HG02973 (cell line): ENCODE results near the gene CREG2.
"Not testable (repeated sequence)": the region's sequence is repeated elsewhere in the genome, so short reads cannot be mapped to it uniquely, and the experiment has no call there.

Experiments used
- ATAC-seq: cut with Tn5 transposase; IDR thresholded peaks from one replicate; pipeline ENCODE4 v1.9.1; 2021; ENCODE audit warnings: moderate library complexity; ENCODE audit not compliant: unreplicated experiment

CREG2 gene

GRCh38 chr2:101375653-101376052, 11.7 kb downstream of the CREG2 start:
- no peak for ATAC-seq

- ATAC-seq, result no peak
These were observed 12.3 kb downstream of the CREG2 start for GRCh38 chr2:101374821-101375561.

DNA sequence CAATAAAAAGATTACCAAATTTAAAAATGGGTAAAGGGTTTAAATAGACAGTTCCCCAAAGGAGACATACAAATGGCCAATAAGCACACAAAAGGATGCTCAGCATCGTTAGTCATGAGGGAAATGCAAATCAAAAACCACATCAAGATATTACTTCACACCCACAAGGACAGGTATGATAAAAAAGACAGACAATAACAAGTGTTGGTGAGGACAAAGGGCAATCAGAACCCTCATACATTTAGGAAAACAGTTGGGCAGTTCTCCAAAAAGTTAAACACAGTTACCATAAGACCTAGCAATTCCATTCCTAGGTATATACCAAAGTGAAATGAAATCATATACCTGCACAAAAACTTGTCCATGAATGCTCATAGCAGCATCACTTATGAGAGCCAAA, 14.5 kb downstream of the CREG2 start:
- no peak for ATAC-seq

DNA sequence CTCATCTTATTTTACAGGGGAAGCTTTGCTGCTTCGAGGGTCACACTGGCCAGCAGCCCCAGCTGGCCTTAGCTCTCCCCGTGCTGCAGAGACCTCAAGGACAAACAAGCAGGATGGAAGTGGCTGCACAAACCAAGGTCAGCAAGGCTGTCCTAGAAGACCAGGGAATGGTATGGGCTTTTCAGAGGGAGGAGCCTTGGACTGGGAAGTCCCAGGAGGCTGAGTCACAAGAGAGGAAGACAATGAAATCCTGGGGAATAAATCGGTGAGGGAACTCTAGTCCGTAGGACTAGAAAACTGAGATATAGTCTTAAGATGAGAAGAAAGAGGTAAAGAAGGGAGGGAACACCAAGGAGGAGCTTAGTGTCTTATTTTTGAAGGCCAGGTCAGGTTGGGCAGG, 15.7 kb downstream of the CREG2 start:
- no peak for ATAC-seq

- no peak for ATAC-seq
These were observed 18.2 kb downstream of the CREG2 start for GRCh38 chr2:101369100-101369499.

- ATAC-seq, result no peak
These were observed 18.9 kb downstream of the CREG2 start for GRCh38 chr2:101368376-101368775.

DNA sequence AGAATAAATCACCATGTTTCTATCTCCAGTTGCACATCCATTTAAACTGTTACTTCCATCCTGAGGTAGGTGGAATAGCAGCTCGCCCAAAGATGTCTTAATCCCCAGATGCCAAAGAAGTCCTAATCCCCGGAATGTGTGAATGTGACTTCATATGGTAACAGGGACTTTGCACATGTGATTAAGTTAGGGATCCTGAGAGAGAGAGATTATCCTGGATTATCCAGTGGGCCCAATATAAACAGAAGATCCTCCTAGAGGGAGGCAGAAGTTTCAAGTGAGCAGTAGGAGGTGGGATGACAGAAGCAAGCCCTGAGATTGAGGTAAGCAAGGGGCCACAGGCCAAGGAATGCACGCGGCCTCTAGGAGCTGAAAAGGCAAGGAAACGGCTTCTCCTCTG, 19.8 kb downstream of the CREG2 start:
- no peak for ATAC-seq

DNA sequence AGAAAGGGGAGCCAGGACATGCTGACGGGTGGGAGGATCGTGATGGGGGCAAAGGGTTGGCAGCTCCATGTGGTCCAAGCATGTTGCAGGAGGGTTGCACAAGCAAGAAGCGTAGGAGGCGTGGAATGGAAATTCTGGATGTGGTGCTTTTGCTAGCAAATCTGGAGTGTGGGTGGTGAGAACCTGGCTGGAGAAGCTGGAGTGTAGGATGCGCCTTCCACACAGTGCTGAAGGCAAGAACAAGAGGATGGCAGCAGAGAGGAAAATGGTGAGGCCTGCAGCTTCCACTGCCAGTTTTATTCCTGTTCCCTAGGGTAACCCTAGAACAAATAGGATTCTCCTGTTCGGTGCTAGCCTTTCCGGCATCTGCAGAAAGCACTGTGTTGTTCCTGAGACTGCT, 22.4 kb downstream of the CREG2 start:
- ATAC-seq, result no peak

GRCh38 chr2:101362777-101363176, 24.5 kb downstream of the CREG2 start:
- no peak for ATAC-seq

- ATAC-seq, result no peak
These were observed 25.0 kb downstream of the CREG2 start for GRCh38 chr2:101362316-101362715.

- no peak for ATAC-seq
These were observed 25.8 kb downstream of the CREG2 start for GRCh38 chr2:101361522-101361921.

GRCh38 chr2:101361121-101361520, 26.2 kb downstream of the CREG2 start:
- ATAC-seq, result no peak

DNA sequence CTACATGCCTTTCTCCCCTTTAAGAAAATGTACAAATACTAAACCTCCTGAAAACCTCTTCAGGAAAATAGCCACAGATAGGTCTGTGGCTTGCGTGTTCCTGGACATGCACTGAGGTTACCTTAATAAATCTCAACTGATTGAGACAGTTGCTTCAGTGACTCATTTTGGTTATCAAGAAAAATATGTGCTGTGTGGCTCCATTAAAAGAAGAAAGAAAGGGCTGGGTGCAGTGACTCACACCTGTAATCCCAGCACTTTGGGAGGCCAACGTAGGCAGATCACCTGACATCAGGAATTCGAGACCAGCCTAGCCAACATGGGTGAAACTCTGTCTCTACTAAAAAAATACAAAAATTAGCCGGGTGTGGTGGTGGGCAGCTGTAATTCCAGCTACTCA, 27.1 kb downstream of the CREG2 start:
- ATAC-seq, result no peak

- ATAC-seq, result no peak
These were observed 27.8 kb downstream of the CREG2 start for GRCh38 chr2:101359410-101359954.

DNA sequence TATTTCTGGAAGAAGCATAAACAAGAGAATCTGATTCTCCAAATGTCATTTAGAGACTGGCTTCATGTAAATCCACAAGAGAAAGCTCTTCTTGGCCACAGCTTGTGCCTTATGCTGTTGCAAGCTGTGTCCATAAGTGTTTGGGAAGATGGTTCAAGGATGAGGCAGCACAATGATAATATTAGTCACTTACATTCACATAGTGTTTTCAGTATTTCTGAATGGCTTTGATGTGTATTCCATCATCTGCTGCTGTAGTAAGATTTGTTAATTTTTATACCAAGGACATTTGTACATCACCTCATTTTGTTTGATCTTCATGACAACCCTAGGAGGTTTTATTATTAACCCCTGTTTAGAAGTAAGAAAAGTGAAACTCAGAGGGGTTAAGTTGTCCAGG, 29.9 kb downstream of the CREG2 start:
- no peak for ATAC-seq

DNA sequence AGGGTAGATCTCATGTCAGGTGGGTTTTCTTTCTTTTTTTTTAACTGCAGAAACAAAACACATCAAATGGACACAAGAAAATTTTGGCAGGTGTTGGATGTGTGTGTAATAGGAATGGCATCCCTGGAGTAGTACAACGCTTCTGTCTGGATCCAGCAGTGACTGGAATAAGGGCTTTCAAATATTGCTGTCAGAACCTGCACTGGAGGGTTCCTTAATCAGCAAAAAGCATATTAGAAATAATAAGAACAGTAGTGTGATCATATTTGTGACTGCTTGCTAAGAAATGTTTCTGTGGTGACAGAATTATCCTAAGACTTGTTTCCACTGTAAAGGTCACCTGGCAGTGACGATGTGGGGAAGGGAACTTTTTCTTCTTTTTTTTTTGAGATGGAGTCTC, 30.8 kb downstream of the CREG2 start:
- no peak for ATAC-seq

DNA sequence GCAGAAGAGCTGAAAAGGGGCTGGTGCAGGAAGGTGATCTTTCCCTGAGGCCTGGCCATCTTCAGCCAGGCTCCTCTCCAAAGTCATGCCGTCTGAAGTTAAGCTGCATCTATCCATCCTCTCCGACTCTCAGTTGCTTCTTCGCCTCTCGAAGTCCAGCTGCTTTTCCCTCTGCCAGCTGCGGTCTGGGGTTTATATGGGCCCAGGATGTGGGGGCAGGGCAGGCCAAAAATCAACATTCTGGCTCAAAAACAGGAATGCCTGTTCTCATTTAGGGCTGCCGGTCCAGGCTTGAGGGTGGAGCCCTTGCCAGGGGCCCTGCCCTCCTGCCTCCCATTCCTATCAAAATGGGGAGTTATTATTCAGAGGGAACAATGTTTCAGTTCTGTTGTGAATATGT, 31.2 kb downstream of the CREG2 start:
- no peak for ATAC-seq

DNA sequence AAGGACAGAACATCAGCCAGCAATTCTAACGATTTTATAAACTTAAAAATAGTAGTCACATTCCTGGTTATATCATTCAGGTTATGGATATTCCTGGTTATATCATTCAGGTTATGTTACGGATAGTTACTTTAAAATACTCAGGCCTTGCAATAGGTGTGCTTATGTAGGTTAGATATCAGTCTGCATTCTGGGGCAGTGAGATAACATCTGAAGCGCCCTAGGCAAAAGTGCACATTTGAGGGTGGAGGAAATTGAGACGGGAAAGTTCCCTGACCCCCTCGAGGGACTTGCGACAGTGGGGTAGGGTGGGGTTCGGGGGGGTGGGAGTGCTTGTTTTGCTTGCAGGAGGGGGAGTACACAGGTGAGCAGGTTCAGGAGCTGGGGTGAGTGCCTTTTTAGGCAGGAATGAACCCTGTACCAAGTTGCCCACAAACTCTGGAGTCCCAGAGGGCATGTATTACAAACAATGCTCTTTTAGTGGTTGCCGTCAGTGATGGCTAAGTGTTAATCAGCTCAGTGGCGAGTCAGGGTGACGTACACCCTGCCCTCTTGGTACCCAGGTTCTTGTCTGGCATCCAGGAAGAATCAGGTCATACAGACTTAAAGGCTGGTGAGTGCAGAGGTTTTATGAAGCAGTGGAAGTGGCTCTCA, 31.8 kb downstream of the CREG2 start:
- no peak for ATAC-seq

- ATAC-seq, result no peak
These were observed 32.6 kb downstream of the CREG2 start for GRCh38 chr2:101354420-101355311.

GRCh38 chr2:101352631-101353030, 34.7 kb downstream of the CREG2 start:
- ATAC-seq, result not testable (repeated sequence)

- ATAC-seq, result no peak
These were observed 36.1 kb downstream of the CREG2 start for GRCh38 chr2:101351207-101351606.
